Hepatocyte (in vitro differentiated cells): Measurements from ENCODE around the gene COQ10B. TPM values are rescaled to one million over a fixed set of nuclear protein-coding genes. Genes with fewer than 3 reads are reported as not detected.
"Not testable (repeated sequence)": the region's sequence is repeated elsewhere in the genome, so short reads cannot be mapped to it uniquely, and the experiment has no call there.

ENCODE experiments used
- DNase-seq: peaks from one replicate; pipeline ENCODE4 v3.0.0-alpha.2; 2016; ENCODE audit warnings: low spot score
- H2AFZ ChIP-seq: fragments of 200-600 bp; sonication (generic); 2 replicates; pipeline ENCODE4 v1.6.0; 2016; ENCODE audit warnings: antibody characterized with exemption, mild to moderate bottlenecking
- H3K27ac ChIP-seq: fragments of 200-600 bp; sonication (generic); 2 replicates; pipeline ENCODE4 v1.5.1; 2016; ENCODE audit warnings: mild to moderate bottlenecking
- H3K27me3 ChIP-seq: fragments of 200-600 bp; sonication (generic); 2 replicates; pipeline ENCODE4 v1.6.1; 2016
- H3K36me3 ChIP-seq: fragments of 200-600 bp; sonication (generic); replicated peaks from 2 replicates; pipeline ENCODE4 v1.5.1; 2016; ENCODE audit warnings: low read depth; ENCODE audit not compliant: insufficient read depth
- H3K4me1 ChIP-seq: fragments of 200-600 bp; sonication (generic); 2 replicates; pipeline ENCODE4 v1.5.1; 2016; ENCODE audit warnings: mild to moderate bottlenecking, moderate library complexity; ENCODE audit not compliant: insufficient read depth
- H3K4me2 ChIP-seq: fragments of 200-600 bp; sonication (generic); 2 replicates; pipeline ENCODE4 v1.6.0; 2016
- H3K4me3 ChIP-seq: fragments of 200-600 bp; sonication (generic); 2 replicates; pipeline ENCODE4 v1.5.1; 2016; ENCODE audit warnings: mild to moderate bottlenecking
- H3K79me2 ChIP-seq: fragments of 200-600 bp; sonication (generic); 2 replicates; pipeline ENCODE4 v1.6.0; 2017; ENCODE audit warnings: mild to moderate bottlenecking
- H3K9me2 ChIP-seq: fragments of 200-600 bp; sonication (generic); replicated peaks from 2 replicates; pipeline ENCODE4 v1.6.0; 2017; ENCODE audit warnings: mild to moderate bottlenecking; ENCODE audit not compliant: insufficient read depth
- H3K9me3 ChIP-seq: fragments of 200-600 bp; sonication (generic); 2 replicates; pipeline ENCODE4 v1.5.1; 2016; ENCODE audit warnings: low read depth, mild to moderate bottlenecking
- H4K20me1 ChIP-seq: fragments of 200-600 bp; sonication (generic); 2 replicates; pipeline ENCODE4 v1.6.0; 2016; ENCODE audit warnings: mild to moderate bottlenecking; ENCODE audit not compliant: insufficient read depth, poor library complexity, severe bottlenecking
- EZH2 ChIP-seq: fragments of 200-600 bp; sonication (generic); IDR thresholded peaks from 2 replicates; pipeline ENCODE4 v1.6.1; 2016; ENCODE audit warnings: antibody characterized with exemption, mild to moderate bottlenecking, borderline replicate concordance
- EZH2phosphoT487 ChIP-seq: fragments of 200-600 bp; sonication (generic); IDR thresholded peaks from one replicate; pipeline ENCODE4 v1.6.1; 2018; ENCODE audit warnings: antibody characterized with exemption, mild to moderate bottlenecking, low read depth, moderate library complexity; ENCODE audit not compliant: unreplicated experiment, severe bottlenecking
- WGBS: methylation state at CpG from one replicate; pipeline ENCODE4 v1.1.6; 2016; ENCODE audit warnings: low lambda C conversion rate; ENCODE audit errors: missing lambda C conversion rate; 5-methylcytosine and 5-hydroxymethylcytosine counted together
- polyA plus RNA-seq: library from polyadenylated mRNA; unstranded; fragments of >200 nt; fragmentation: Nextera tagmentation; extraction: Ambion mirVana; gene quantifications from 2 replicates; pipeline ENCODE4 v1.2.1, GENCODE V29; 2016
- total RNA-seq: library from RNA; depleted of rRNA; stranded (reverse); fragments of >200 nt; gene quantifications from 2 replicates; pipeline ENCODE4 v1.2.3, GENCODE V29; 2014
- TF ChIP-seq, protein P1 (sequence below): fragments of 200-600 bp; sonication (generic); IDR thresholded peaks from 2 replicates; pipeline ENCODE4 v1.5.1; 2016; ENCODE audit warnings: antibody characterized with exemption, mild to moderate bottlenecking; ENCODE audit not compliant: poor library complexity

Gene COQ10B
- total and polyA plus RNA-seq, 2 experiments from 2014 or later: 40.7 to 44.4 TPM

DNA sequence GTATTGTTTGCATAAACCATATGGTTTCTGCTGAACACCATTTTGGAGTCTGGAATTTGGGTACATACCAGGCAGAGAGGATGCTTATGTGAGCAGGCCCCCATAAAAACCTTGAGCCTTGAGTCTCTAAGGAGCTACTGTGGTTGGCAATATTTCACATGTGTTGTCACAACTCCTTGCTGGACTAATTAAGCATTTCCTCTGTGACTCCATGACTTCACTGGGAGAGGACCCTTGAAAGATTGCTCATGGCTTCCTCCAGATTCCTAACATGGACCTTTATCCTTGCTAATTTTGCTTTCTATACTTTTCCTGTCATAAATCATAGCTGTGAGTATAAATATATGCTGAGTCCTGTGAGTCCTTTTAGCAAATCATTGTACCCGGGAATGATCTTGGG is 7.6 kb upstream of the COQ10B start:
- Histone ChIP-seq H4K20me1 (no peaks in the 10 kb centered on the region), H3K4me2 (no peak overlapping the region), H3K9me2 (no peaks in the 10 kb centered on the region), H3K4me1 (no peaks in the 10 kb centered on the region), H2AFZ (no peak overlapping the region), H3K79me2 (no peaks in the 10 kb centered on the region), H3K36me3 (no peaks in the 10 kb centered on the region), H3K9me3 (no peaks in the 10 kb centered on the region), H3K4me3 (no peak overlapping the region), H3K27me3 (no peaks in the 10 kb centered on the region), H3K27ac (no peak overlapping the region)
- no peak for DNase-seq
- TF ChIP-seq EZH2phosphoT487 (no peak), EZH2 (no peak)
- TF ChIP-seq, protein P1, sequence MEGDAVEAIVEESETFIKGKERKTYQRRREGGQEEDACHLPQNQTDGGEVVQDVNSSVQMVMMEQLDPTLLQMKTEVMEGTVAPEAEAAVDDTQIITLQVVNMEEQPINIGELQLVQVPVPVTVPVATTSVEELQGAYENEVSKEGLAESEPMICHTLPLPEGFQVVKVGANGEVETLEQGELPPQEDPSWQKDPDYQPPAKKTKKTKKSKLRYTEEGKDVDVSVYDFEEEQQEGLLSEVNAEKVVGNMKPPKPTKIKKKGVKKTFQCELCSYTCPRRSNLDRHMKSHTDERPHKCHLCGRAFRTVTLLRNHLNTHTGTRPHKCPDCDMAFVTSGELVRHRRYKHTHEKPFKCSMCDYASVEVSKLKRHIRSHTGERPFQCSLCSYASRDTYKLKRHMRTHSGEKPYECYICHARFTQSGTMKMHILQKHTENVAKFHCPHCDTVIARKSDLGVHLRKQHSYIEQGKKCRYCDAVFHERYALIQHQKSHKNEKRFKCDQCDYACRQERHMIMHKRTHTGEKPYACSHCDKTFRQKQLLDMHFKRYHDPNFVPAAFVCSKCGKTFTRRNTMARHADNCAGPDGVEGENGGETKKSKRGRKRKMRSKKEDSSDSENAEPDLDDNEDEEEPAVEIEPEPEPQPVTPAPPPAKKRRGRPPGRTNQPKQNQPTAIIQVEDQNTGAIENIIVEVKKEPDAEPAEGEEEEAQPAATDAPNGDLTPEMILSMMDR: no peak
- WGBS: 92% methylated on average over 1 of the region's 1 CpG

DNA sequence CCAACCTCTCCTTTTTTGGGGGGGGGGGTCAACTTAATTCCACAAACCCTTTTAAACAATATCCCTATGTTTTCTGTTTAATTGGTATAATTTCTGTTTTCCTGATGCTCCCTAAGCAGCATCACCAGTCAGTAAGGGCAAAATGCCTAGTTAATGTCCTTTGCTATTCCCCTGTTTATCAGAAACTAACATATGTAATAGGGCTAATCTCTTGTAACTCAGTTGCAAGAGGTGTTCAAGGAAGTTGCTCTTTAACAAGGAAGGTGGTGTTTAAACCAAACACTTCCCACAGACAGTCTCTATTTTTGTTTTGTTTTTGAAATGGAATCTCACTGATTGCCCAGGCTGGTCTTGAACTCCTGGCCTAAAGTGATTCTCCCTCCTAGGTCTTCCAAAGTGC is 6.5 kb upstream of the COQ10B start:
- H3K4me2 ChIP-seq: no peak overlapping the region
- H3K36me3 ChIP-seq: no peaks in the 10 kb centered on the region
- H3K4me1 ChIP-seq: no peaks in the 10 kb centered on the region
- H3K9me2 ChIP-seq: no peaks in the 10 kb centered on the region
- H2AFZ ChIP-seq: no peak overlapping the region
- no peak for TF ChIP-seq EZH2
- no peaks in the 10 kb centered on the region for H3K27me3 ChIP-seq
- no peaks in the 10 kb centered on the region for H3K79me2 ChIP-seq
- no peak overlapping the region for H3K27ac ChIP-seq
- no peaks in the 10 kb centered on the region for H3K9me3 ChIP-seq
- H3K4me3 ChIP-seq: no peak overlapping the region
- no peak for DNase-seq
- no peaks in the 10 kb centered on the region for H4K20me1 ChIP-seq

DNA sequence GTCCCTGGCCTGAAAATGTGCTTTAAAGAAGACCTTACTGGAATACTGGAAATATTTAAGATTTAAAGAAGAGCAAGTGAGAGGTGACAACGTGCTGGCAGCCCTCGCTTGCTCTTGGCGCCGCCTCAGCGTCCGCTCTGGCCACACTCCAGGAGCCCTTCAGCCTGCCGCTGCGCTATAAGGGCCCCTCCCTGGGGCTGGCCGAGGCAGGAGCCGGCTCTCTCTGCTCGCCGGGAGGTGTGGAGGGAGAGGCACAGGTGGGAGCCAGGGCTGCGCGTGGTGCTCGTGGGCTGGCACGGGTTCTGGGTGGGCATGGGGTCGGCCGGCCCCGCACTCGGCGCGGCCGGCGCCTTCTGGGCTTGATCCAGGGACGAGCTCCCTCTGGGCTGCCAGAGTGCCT is 2.9 kb upstream of the COQ10B start:
- Histone ChIP-seq H3K27me3 (no peaks in the 10 kb centered on the region), H3K9me3 (no peaks in the 10 kb centered on the region), H3K4me1 (no peaks in the 10 kb centered on the region), H3K36me3 (no peaks in the 10 kb centered on the region), H3K4me2 (no peak overlapping the region), H2AFZ (no peak overlapping the region), H3K27ac (no peak overlapping the region), H3K4me3 (no peak overlapping the region), H4K20me1 (peaks cover 10% of the 10 kb centered on the region), H3K79me2 (peaks cover 15% of the 10 kb centered on the region), H3K9me2 (no peaks in the 10 kb centered on the region)
- DNase-seq: no peak
- WGBS: 95% methylated on average over 24 of the region's 25 CpGs
- TF ChIP-seq EZH2 (no peak), EZH2phosphoT487 (no peak)
- TF ChIP-seq, protein P1: no peak

DNA sequence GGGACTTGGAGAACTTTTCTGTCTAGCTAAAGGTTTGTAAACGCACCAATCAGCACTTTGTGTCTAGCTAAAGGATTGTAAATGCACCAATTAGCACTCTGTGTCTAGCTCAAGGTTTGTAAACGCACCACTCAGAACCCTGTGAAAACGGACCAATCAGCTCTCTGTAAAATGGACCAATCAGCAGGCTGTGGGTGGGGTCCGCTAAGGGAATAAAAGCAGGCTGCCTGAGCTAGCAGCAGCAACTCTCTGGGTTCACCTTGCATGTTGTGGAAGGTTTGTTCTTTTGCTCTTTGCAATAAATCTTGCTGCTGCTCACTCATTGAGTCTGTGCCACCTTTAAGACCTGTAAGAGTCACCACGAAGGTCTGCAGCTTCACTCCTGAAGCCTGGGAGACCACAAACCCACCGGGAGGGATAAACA is 2.4 kb upstream of the COQ10B start:
- H3K9me2 ChIP-seq, H2AFZ ChIP-seq, H3K27me3 ChIP-seq, H3K9me3 ChIP-seq, DNase-seq, H3K4me3 ChIP-seq, H3K4me2 ChIP-seq, H3K4me1 ChIP-seq, H3K27ac ChIP-seq, H3K36me3 ChIP-seq: not testable (repeated sequence)
- Histone ChIP-seq H4K20me1 (peaks cover 15% of the 10 kb centered on the region), H3K79me2 (peaks cover 20% of the 10 kb centered on the region)
- WGBS: 83% methylated on average over 6 of the region's 6 CpGs

DNA sequence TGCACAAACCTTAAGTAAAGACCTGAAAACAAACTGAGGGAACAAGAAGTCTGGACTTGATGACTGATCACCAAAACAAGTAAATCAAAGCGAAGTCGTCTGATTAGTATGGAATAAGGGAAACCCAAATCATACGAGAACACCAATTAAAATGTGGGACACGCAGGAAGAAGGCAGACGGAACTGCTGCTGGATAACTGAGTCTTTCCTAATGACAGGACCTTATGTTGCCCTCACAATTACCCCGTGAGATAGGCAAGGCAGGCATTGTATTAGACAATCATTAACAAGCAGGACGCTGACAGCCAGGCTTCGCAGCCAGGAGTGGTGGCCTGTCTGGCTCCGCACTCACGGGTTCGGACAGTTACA is 614 bp upstream of the COQ10B start:
- peak overlapping the region; percentile 23 for H2AFZ ChIP-seq
- 7% methylated on average over 11 of the region's 11 CpGs for WGBS
- no peaks in the 10 kb centered on the region for H3K9me3 ChIP-seq
- H3K79me2 ChIP-seq: peaks cover 38% of the 10 kb centered on the region
- peaks cover 22% of the 10 kb centered on the region for H4K20me1 ChIP-seq
- peak overlapping the region; percentile 83 for H3K27ac ChIP-seq
- no peak for DNase-seq
- H3K4me3 ChIP-seq: peak overlapping the region; percentile 3
- H3K4me2 ChIP-seq: peak overlapping the region; percentile 74
- no peaks in the 10 kb centered on the region for H3K36me3 ChIP-seq
- no peaks in the 10 kb centered on the region for H3K9me2 ChIP-seq
- no peaks in the 10 kb centered on the region for H3K27me3 ChIP-seq
- no peaks in the 10 kb centered on the region for H3K4me1 ChIP-seq
- TF ChIP-seq EZH2: no peak
- no peak for TF ChIP-seq EZH2phosphoT487
- TF ChIP-seq, protein P1: no peak
